Testis (tissue), 2 donors: ENCODE results near the gene GALNT9.

Experiments used
- CTCF ChIP-seq, 3 experiments: fragments of 450-650 bp in 2 of 3; fragments of 200-600 bp in 1 of 3; sonication (generic) in 1 of 3; IDR thresholded peaks; one replicate each; pipeline ENCODE4 v1.5.1; 2016 to 2019; ENCODE audit warnings: antibody characterized with exemption in 3 of 3, mild to moderate bottlenecking in 2 of 3, moderate library complexity in 1 of 3
- POLR2A ChIP-seq: fragments of 450-650 bp; IDR thresholded peaks from one replicate; pipeline ENCODE4 v1.6.1; 2017; ENCODE audit warnings: antibody characterized with exemption, mild to moderate bottlenecking, moderate library complexity

- TF ChIP-seq POLR2A, result no peak
- TF ChIP-seq CTCF (IDR thresholded peaks at IDR 0.05), result no peak
These were observed 174.2 kb downstream of the GALNT9 start for GRCh38 chr12:132154941-132155770.
